Measurements from ENCODE around the gene GPRC5C. TPM values are rescaled to one million over a fixed set of nuclear protein-coding genes. Genes with fewer than 3 reads are reported as not detected.

The GPRC5C gene
- total and polyA plus RNA-seq, 2 donors (not counting 3 experiments of a cell fraction or from before 2014, with no cell fraction given), result not detected

DNA sequence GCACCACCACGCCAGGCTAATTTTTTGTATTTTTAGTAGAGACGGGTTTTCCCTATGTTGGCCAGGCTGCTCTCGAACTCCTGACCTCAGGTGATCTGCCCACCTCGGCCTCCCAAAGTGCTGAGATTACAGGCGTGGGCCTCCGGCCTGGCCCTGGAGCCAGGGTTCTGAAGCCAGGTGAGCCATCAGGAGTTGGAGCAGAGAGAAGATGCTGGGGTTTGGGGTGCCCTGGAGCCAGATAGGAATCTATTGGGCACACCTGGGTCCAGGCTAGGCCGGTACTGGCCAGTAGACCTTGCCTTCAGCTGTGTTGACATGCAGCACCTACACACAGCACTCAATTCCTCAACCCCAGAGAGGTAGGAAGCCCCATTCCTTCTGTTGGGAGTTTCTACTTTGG is 29.1 kb downstream of the GPRC5C start:
- ChIA-PET CTCF (interaction anchor here (9.2 kb wide), 1 partner anchor 81 kb away, joined by 221 read pairs; no protein-coding TSS in a partner anchor), POLR2A (interaction anchor here (0.7 kb wide), 2 partner anchors 55 to 162 kb away, joined by 3 to 5 read pairs; no protein-coding TSS in a partner anchor)
- Histone ChIP-seq H4K20me1 (replicated peaks; ENCODE audit: control insufficient read depth, extremely low read depth, insufficient read depth, low read length) (no peaks in the 10 kb centered on the region), H3K27me3 (ENCODE audit: control insufficient read depth in 2 of 2, insufficient read depth in 2 of 2, low read length in 2 of 2) (no peaks in the 10 kb centered on the region), H3K9ac (replicated peaks; ENCODE audit: extremely low read depth, insufficient read depth, low read length) (no peak overlapping the region), H2AFZ (ENCODE audit: low read depth, low read length) (no peak overlapping the region), H3K36me3 (ENCODE audit: control insufficient read depth in 2 of 2, extremely low read depth in 1 of 2, insufficient read depth in 2 of 2, low read length in 2 of 2) (no peaks in the 10 kb centered on the region), H3K9me3 (replicated peaks; ENCODE audit: control insufficient read depth, insufficient read depth, low read length) (no peaks in the 10 kb centered on the region), H3K4me2 (ENCODE audit: insufficient read depth, low read length) (no peak overlapping the region), H3K9me1 (replicated peaks; ENCODE audit: control insufficient read depth, extremely low read depth, insufficient read depth, low read length) (no peaks in the 10 kb centered on the region), H3K4me1 (ENCODE audit: control insufficient read depth, extremely low read depth, insufficient read depth, low read length) (no peaks in the 10 kb centered on the region), H3K4me3 (replicated peaks in 1 of 3; ENCODE audit: insufficient read depth in 1 of 3, low read depth in 1 of 3, low read length in 3 of 3) (no peak overlapping the region), H3K27ac (ENCODE audit: insufficient read depth, low read depth, low read length) (no peak overlapping the region), H3K79me2 (ENCODE audit: control insufficient read depth, insufficient read depth, low read length) (no peaks in the 10 kb centered on the region)
- FAIRE-seq (no peak), DNase-seq (ENCODE audit: low read depth, low spot score) (no peak)
- dilution Hi-C loops (cut with MboI; ENCODE audit: extremely low pct_ligation_motif_present, low sequenced_read_pairs), result no loop called here
- TF ChIP-seq POLR2AphosphoS5 (IDR thresholded peaks at IDR 0.05; ENCODE audit: insufficient read depth, low read depth, low read length) (no peak), FOS (IDR thresholded peaks at IDR 0.05; ENCODE audit: borderline replicate concordance, insufficient read depth, low read length) (no peak), JUN (IDR thresholded peaks at IDR 0.05; ENCODE audit: borderline replicate concordance, insufficient read depth, insufficient read length, low read depth) (no peak), POLR2A (IDR thresholded peaks at IDR 0.05; ENCODE audit: low read depth, low read length) (no peak), GATA2 (IDR thresholded peaks at IDR 0.05; ENCODE audit: insufficient read depth, insufficient read length, low read depth, low read length) (no peak)
- TF ChIP-seq, protein P1, sequence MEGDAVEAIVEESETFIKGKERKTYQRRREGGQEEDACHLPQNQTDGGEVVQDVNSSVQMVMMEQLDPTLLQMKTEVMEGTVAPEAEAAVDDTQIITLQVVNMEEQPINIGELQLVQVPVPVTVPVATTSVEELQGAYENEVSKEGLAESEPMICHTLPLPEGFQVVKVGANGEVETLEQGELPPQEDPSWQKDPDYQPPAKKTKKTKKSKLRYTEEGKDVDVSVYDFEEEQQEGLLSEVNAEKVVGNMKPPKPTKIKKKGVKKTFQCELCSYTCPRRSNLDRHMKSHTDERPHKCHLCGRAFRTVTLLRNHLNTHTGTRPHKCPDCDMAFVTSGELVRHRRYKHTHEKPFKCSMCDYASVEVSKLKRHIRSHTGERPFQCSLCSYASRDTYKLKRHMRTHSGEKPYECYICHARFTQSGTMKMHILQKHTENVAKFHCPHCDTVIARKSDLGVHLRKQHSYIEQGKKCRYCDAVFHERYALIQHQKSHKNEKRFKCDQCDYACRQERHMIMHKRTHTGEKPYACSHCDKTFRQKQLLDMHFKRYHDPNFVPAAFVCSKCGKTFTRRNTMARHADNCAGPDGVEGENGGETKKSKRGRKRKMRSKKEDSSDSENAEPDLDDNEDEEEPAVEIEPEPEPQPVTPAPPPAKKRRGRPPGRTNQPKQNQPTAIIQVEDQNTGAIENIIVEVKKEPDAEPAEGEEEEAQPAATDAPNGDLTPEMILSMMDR (IDR thresholded peaks at IDR 0.05; ENCODE audit: extremely low read depth in 1 of 2, insufficient read depth in 1 of 2, low read depth in 1 of 2, low read length in 2 of 2), result no peak
- BruUV-seq (replicated peaks), result no TSS peak
- intact Hi-C loops (cut with micrococcal nuclease), result no loop called here
